OCI-LY3 (cell line): ENCODE results near the gene UNC119B.

ENCODE experiments used
- EZH2phosphoT487 ChIP-seq: fragments of 200-600 bp; shearing (Covaris generic); IDR thresholded peaks from 2 replicates; pipeline ENCODE4 v1.6.1; 2018; ENCODE audit warnings: antibody characterized with exemption, mixed run types, low read depth
- TF ChIP-seq, protein P1 (sequence below): fragments of 200-600, 300-600 bp; sonication (generic); IDR thresholded peaks from 2 replicates; pipeline ENCODE4 v1.5.1; 2014; ENCODE audit warnings: antibody characterized with exemption, low read length, low read depth

DNA sequence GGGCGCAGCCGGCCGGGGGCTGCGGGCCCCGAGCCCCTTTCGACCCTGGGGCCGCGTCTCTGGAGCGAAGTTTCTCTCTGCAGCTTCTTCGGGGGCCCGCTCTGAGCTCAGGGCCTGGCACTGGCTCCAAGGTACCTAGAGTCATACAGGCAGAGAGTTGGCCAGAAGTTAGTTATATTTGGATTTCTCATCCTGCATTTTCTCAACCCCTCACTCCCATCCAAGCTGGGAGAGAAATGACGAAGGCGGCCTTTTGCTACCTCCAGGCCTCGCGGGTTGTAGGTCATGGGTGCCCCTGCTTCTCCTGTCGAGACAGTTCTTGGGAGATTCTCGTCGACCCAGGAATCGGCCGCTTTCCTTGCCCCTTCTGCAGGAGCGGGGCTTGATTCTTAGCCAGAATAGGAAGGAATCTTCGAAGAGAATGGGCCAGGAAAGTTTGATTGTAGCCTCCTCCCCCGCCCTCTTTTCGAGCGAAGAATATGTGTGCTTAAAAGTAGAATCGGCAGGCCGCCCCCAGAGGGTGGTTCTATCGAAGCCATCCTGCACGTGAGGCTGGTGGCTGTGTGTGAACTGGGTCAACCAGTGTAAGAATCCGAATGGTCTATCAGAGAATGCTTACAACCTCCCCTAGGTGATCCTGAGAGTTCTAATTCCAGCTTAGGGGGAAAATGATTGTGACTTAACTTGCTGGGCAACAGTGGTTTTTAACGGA, 22.5 kb upstream of the UNC119B start:
- TF ChIP-seq, protein P1, sequence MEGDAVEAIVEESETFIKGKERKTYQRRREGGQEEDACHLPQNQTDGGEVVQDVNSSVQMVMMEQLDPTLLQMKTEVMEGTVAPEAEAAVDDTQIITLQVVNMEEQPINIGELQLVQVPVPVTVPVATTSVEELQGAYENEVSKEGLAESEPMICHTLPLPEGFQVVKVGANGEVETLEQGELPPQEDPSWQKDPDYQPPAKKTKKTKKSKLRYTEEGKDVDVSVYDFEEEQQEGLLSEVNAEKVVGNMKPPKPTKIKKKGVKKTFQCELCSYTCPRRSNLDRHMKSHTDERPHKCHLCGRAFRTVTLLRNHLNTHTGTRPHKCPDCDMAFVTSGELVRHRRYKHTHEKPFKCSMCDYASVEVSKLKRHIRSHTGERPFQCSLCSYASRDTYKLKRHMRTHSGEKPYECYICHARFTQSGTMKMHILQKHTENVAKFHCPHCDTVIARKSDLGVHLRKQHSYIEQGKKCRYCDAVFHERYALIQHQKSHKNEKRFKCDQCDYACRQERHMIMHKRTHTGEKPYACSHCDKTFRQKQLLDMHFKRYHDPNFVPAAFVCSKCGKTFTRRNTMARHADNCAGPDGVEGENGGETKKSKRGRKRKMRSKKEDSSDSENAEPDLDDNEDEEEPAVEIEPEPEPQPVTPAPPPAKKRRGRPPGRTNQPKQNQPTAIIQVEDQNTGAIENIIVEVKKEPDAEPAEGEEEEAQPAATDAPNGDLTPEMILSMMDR, result peak; percentile 8; the same call in 1 of the 2 replicates
- no peak for TF ChIP-seq EZH2phosphoT487
